ENCODE results near the gene ABCB9.
A peak's percentile ranks its signal among the peaks of the same experiment; 100 is the strongest.
"Not testable (repeated sequence)": the region's sequence is repeated elsewhere in the genome, so short reads cannot be mapped to it uniquely, and the experiment has no call there.

The ABCB9 gene

DNA sequence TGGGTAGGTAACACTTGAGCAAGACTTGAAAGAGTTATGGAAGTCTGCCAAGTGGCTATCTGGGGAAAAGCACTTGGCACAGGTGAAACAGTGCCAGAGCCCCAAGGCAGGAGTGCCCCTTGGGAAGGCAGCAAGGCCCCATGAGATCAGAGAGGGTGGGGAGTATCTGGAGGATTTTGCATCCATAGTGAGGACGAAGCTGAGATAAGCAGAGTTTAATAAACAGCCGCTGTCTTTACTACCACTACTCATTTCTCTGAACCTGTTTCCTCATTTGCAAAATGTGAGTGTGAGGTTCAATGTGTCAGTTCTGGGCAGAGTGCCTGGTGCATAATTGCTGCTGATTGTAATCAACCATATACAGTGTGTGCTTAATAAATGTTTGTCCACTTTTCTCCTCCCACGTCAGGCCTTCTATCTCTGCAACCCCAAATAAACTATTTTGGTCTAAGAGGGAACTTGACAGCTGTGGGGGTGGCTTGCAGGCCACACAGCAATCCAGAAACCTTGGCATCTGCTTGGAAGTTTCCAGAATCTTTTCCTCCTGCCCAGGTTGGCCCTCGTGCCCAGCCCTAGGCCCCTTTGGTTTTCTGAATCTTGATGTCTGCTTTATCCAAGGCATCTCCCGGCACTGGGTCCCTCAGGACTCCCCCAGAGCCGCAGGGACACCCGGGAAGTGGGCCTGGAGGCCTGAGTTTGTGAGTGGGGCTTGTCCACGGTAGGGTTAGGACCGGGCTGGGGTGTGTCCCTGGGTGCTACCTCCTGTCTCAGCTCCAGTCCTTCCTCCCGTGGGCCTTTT, 4.5 kb downstream of the ABCB9 start:
- DNase-seq: no peak

DNA sequence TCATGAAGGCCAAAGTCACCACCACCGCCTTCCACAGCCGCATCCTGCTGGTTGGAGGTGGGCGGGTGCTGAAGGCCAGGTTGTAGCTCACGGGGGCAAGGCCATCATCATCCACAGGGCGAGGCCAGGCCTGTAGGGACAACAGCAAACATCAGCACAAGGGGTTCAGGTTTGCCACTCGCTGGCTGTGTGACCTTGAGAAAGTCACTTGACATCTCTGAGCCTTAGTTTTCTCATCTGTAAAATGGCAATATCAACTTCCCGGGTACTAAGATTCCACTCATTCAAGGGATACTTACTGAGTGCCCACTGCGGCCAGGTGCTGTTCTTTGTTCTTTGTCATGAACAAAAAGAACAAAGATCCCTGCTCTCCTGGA, 6.1 kb downstream of the ABCB9 start:
- no peak for DNase-seq

DNA sequence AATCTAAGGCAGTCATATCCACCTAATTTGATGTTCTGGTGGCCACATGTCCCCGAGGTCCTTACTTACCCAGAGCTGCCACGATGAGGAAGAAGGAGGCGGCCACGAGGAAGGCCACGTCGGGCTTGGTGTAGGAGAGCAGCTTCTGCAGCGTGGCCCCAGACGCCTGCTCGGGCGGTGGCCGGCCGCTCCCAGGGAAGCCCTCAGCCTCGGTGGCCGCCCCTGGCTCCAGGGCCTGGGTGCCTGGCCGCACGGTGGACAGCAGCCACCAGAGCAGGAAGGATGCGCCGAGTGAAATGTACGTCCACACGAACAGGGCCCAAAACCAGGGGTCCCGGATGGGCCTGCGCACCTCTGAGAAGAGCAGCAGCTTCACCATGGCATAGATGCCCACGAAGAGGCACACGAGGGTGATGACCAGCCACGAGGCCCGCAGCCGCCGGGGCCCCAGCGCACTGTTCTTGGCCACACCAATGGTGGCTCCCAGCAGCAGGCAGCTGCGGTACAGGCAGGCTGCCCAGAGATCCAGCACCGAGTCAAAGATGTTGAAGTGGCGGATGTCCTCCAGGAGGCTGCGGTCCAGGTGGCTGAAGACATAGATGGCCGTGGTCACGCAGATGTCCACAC, 6.6 kb downstream of the ABCB9 start:
- no peak for DNase-seq

DNA sequence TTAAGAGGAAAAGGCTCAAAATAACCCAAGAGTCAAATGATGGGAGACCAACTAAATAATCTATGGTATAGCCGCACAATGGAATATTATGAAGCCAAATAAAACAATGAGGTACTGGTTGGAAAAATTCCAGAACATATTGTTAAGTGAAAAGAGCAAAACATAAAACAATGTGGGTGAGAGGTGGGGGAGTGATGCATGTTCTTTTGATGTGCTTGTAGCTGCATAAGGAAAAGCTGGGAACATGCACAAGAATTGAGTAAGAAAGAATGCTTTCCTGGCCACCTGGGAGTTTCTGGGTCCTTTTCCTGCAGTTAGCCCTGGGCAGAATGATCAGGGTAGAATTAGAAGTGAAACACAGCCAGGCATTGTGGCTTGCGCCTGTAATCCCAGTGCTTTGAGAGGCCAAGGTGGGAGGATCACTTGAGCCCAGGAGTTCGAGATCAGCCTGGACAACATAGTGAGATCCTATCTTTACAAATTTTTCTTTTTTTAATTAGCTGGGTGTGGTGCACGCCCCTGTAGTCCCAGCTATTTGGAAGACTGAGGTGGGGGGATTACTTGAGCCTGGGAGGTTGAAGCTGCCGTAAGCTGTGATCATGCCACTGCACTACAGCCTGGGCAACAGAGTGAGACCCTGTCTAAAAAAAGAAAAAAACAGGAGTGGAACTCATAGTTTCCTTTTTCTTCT, 7.9 kb downstream of the ABCB9 start:
- DNase-seq: no peak

DNA sequence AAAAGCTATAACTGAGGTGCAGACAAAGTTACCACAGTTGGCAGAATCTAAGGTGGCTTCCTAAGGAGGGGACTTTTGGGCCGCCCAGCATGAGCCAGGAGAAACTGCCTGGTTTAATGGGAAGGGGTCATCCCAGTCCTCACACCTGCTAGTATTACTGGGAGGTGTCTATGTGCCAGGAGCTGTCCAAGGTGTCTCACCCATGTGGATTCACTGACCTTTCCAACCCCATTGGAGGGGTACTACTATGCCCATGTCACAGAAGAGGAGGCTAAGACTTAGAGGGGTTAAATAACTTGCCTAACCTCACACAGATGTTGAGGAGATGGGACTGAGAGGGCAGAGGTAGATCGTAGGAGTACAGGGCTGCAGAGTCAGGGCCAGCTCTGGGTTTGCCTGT, 10.2 kb downstream of the ABCB9 start:
- no peak for DNase-seq

DNA sequence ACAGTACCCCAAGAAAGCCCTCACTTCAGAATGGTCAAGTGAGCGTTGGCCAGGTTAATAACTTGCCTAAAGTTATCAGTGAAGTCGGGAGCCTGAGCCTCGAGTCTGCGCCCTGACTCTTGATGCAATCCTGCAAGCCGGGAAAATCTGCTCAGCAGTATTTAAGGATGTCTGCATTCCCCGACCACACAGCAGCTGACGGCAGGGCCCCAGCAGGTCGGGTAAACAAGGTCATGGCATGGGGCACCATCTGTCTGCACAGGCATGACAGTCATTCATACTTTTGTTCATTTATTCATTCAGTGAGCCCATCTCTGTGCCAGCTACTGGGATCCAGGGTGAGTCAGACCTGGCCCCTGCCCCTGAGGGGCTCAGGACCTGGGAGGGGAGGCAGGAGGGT, 11.1 kb downstream of the ABCB9 start:
- no peak for DNase-seq

DNA sequence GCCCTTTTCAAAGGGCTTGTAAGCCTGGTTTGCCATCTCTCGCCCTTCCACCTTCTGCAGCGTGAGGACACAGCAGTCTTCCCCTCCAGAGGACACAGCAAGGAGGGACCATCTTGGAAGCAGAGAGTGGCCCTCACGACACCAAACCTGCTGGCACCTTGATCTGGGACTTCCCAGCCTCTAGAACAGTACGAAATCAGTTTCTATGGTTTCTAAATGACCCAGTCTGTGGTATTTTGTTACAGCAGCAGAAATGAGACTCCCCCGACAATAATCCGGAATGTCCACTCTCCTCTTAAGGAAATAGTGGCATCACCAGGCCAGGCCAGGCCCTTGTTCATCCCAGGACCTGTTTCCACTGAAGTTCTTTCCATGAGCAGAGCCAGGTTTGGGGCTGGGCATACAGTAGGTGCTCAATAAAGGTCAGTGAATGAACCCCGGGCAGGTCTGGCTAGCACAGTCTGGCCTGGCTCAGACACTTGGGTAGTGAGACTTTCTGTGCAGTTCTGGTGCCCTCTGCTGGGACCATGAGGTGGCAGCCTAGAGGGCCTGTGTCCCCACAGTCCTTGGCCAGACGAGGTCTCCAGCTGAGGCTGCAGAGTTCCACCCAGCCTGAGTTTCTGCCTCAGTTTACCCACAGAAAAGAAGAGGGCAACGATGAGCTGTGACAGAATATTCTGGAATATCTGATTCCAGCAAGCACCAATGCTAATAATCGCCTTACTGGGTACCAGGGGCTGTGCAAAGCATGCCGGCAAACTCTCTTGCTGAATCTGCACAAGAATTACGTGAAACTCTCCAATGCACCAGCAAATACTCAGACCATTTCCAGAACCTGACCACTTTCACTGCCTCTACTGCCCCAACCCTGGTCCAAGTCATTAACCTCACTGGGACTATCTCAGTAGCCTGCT, 14.0 kb downstream of the ABCB9 start:
- peak; percentile 81 to 82 for DNase-seq

DNA sequence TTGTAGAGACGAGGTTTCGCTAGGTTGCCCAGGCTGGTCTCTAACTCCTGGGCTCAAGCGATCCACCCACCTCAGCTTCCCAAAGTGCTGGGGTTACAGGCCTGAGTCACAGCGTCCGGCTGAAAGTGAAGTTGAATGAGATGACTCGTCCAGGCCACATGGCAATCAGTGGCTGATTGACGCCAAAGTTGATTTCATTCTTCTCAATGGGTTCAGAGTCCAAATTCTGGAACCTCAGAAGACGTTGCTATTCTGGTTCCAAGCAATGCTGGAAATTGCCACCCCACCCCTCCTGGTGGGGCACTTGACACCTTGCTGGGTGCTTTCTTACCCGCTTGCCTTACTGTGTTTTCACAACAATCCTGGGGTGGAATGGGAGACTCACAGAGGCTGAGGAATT, 14.9 kb downstream of the ABCB9 start:
- no peak for DNase-seq

DNA sequence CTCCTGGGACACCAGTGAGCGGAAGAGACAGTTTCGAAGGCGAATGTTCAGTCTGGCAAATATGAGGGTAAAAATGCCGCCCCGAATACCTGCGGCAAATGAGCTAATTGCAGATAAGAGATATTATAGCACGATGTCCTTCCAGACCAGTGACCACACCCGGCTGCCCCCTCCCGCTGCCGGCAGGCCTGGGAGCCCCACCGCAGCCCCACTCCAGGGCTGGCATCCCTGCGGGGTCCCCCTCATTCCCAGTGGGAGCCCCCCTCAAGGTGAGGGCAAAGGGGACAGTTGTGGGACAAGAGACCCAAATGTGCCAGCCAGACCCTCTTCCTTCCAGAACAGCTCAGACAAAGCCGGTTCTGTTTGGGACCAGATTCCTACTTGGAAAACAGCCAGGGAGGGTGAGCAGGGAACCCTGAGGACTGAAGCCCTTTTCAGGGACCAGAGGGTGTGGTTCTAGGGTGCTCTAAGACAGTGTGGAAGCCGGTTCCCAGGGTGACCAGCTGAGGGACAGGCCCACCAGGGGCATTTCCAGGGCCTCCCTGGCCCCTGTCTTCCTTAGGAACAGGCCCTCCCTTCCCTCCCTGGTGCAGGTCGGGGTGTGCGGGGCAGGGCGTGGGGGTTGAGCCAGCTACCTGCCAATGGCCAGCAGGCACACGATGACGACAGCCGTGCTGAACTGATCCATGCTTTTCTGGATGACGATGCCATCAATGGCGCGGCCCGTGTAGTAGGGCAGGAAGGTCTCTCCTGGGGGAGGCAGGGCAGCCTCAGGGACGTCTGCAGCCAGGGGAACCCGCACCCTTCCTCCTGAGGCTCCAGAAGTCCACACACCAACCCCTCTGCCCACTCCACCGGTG, 16.2 kb downstream of the ABCB9 start:
- DNase-seq: no peak

DNA sequence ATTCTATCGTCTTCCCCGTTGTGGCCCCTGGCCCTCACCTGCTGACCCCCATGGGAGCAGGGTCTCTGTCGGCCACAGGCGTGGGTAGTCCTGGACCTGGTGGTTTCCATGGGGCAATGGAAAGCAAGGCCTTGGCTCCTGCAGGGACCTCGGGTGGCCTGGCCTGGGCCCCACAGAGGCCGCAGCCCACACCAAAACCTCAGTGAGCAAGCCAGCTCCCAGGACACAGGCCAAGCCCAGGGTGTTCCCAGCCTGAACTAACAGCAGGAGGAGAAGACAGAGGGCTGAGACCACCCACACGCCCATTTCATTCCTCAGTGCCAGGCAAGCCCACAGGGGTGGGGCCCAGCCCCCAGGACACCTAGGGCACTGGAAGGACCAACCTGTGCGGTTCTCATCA, 16.9 kb downstream of the ABCB9 start:
- no peak for DNase-seq

DNA sequence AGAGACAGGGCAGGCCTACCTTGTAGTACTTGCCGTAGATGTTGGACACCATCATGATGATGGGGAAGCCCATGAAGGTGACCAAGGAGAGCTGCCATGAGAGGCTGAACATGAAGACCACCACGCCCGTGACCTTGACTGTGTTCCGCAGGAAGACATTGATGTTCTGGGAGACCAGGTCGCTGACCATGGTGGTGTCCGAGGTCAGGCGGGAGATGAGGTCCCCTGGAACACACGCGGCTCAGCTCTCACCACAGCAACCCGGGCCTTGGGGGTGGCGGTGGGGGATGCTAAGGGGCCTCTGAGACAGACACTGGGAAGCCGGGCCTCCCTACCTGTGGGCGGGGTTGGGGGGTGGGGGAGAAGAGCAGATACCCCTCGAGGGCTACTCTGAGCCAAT, 17.7 kb downstream of the ABCB9 start:
- DNase-seq: no peak

DNA sequence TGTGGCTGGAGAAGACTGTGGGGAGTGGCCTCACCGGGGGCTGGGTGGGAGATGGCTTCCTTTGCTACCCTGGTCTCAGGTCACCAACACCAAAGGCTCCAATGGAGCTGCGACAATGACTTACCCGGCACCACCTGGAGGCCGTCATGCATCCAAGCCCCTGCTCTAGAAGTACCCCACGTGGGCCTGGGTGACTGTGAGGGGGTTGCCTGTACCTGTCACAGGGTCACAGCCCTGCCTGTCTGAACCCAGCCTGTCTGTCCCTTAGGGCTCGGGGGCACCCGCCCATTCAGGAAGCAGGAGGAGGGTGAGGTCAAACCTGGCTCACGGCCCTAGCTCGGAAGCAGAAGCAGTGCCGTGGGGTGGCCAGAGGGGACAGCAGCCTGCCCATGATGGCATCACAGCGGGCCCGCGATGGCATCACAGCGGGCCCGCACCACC, 18.9 kb downstream of the ABCB9 start:
- DNase-seq: peak in 1 of 2 donors; percentile 43

DNA sequence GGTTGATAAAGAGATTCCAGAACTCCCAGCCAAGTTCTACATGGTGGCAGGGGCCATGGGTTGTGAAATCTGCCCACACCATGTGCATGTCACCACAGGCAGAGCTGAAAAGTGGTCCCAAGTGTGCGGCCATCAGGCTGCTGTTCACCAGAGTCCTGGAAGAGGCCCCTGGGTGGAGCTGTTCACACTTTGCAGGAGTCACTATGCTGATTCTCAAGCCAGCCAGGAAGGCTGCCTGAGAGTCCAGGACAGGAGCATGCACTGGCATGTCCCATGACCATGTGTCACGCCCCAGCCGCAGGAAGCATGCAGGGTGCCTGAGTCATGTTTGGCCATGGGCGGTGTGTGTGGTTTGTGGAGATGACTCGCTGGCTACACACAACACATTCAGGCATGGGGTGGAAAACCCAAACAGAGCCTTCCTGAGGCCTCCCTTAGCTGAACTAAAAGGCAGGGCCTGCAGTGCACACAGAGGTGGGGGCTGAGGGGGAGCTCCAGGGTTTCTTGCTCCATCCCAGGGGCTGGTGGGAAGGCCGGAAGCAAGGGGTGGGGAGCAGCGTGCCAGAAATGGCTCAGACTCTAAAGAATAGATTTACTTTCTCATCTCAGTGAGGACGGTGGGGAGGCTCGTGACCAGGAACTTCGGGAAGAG, 19.4 kb downstream of the ABCB9 start:
- peak; percentile 49 to 89 for DNase-seq

DNA sequence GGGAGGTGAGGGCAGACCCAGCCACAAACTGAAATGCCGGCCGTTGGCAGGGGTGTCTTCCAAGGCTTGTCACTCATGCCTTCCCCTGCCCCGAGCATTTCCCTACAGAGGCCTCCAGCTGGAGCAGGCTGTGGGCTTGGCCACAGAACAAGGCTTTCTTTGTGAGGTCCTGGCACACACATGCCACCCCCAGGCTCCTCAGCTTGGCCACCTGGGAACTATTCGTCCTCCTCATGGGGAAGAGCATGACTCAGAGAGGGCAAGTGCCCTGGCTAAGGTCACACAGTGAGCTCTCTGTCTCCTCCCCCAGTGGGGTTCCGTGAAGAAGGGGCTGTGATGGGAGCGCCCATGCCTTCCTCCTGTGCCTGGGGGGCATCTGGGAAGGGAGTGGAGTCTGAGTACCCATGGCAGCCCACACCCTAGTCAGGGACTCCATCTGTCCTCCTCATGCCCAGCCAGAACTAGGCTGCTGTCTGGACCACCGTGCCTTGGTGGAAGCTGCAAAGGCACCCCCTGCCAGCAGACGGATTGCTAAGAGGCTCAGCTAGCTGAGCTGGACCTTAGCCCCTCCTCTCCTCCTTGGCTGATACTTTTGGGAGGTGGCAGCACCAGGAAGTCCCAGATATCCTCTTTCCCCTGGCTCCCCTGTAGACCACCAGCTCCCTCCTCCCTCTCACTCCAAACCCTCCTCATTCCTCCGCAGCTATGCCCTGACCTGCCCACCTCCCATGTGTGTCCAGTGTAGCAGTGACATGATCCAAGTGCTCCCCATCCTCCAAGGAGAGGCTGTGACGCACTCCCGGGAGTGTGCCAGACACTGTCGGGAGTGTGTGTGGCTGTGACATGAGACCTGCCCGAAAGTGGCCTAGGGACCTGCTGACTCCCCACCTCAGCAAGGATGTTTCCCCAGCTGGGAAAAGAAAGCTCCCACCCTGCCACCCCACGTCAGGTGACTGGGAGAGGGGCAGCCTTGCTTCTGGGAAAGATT, 21.4 kb downstream of the ABCB9 start:
- DNase-seq: no peak

DNA sequence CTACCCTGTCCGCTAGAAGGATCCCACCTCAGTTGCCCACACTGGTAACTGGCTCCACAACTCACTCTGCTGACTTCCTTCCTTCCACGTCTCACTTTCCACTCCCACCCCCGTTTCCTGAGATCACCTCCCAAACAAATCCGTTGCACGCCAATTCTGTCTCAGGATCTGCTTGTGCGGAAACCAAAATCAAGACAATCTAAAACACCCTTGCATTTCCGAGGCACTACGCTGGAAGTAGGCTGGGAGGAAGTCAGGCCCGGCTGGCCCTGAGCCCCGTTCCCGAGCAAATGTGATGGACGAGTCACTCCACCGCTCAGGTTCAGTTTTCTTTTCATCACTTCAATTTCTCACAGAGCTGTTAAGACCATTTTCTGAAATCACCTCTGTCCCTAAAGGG, 23.1 kb downstream of the ABCB9 start:
- DNase-seq: no peak

DNA sequence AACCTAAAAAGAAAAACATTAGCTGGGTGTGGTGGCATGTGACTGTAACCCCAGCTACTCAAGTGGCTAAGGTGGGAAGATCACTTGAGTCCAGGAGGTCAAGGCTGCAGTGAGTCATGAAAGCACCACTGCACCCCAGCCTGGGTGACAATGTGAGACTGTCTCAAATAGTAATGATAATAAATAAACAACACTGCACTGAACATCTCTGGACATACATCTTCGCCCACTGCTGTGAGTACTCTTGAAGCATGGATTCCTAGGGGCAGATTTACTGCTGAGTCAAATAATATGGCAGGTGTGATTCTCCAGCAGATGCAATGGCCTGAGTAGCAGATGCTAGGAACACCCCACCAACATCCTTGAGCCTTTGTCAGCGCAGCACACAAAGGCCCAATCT, 23.6 kb downstream of the ABCB9 start:
- peak in 1 of 2 donors; percentile 19 for DNase-seq

DNA sequence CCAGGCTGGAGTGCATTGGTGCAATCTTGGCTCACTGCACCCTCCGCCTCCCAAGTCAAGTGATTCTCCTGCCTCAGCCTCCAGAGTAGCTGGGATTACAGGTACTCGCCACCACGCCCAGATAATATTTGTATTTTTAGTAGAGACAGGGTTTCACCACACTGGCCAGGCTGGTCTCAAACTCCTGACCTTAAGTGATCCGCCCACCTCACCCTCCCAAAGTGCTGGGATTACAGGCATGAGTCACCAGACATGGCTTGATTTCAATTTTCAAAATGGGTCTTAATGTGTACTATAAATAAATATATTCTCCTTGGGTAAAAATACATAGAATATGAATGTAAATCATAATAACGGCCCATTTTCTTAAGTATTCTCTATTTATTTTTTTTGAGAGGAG, 24.9 kb downstream of the ABCB9 start:
- DNase-seq: not testable (repeated sequence)

DNA sequence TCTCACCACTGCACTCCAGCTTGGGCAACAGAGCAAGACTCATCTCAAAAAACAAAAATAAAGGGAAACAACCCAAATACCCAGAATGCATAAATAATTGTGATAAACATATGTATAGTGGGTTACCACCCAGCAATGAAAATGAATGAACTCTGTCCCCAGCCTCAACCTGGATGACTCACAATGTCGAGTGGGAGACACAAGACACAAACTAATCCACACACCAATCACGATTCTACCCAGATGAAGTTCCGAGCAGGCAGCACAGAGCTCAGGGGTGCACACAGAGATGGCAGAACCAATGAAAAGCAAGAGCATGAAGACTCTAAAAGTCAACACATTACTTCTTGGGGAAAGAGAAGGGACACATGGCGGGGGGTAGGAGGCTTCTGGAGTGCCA, 27.1 kb downstream of the ABCB9 start:
- no peak for DNase-seq

DNA sequence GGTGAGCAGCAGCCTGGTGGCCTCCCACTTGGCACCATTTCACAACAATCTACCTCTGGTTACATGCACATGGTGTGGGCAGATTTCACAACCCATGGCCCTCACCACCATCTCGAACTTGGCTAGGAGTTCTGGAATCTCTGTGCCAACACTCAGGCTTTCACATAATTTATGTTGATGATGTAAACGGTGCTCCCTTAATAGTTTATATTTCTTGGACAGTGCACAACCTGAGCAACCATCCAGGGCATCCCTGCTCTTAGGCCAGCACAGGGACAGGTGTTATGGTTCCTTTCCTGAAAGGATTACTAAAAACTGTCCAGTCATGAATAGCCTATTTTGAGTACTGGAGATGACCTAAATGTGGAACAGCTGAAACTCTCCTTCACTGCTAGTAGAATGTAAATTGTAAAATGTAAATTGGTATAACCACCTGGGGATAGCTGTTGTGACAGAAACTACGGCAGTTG, 28.6 kb downstream of the ABCB9 start:
- DNase-seq: no peak

DNA sequence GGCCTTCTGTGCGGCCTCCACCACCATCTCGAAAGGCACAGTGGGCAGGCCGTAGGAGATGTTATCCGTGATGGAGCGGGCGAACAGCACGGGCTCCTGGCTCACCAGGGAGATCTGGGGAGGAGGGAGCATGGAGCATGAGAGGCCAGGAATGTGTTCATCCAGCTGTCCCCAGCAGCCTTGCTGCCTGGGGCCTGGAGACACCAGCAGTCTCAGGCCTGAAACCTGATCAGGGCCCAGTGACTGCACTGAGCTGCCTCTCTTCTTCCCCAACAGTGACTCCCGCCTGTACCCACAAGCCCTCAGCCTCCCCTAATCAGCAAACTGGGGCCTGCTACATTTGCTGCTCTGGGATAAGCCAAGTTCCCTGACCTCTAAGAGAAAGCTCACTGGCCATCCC, 30.9 kb downstream of the ABCB9 start:
- DNase-seq: no peak
